Activated T-cell treated with anti-CD3 and anti-CD28 coated beads, Interleukin-2, amount 50 U/mL, for 4 hours (primary cell): ENCODE measurements around the gene FAM3D. TPM values are rescaled to one million over a fixed set of nuclear protein-coding genes. Genes with fewer than 3 reads are reported as not detected.

Experiments
- ATAC-seq, 2 donors: fragments of 200-7000 bp; cut with Tn5 transposase; one replicate each; pipeline ENCODE4 v1.10.0; 2021
- DNase-seq: peaks from one replicate; pipeline ENCODE4 v3.0.0-alpha.2; 2020
- H3K27me3 Mint-ChIP-seq: one replicate; pipeline ENCODE4 v1.8.0; 2021; ENCODE audit warnings: low read depth, mixed read lengths
- H3K36me3 Mint-ChIP-seq: one replicate; pipeline ENCODE4 v1.8.0; 2022; ENCODE audit warnings: mixed read lengths; ENCODE audit not compliant: insufficient read depth
- H3K4me1 Mint-ChIP-seq: one replicate; pipeline ENCODE4 v1.8.0; 2021; ENCODE audit warnings: low read depth, mixed read lengths
- H3K4me3 Mint-ChIP-seq: one replicate; pipeline ENCODE4 v1.8.0; 2021; ENCODE audit warnings: mild to moderate bottlenecking, moderate library complexity, mixed read lengths
- H3K9me3 Mint-ChIP-seq: one replicate; pipeline ENCODE4 v1.8.0; 2021; ENCODE audit warnings: mixed read lengths
- total RNA-seq, 3 donors: library from RNA; stranded (reverse); gene quantifications; one replicate each; pipeline ENCODE4 v1.2.1, GENCODE V29; 2021

Gene FAM3D
- total RNA-seq, 3 donors from 2014 or later = not detected

- no peaks in the 10 kb centered on the region for H3K4me1 Mint-ChIP-seq
- H3K36me3 Mint-ChIP-seq = no peaks in the 10 kb centered on the region
- H3K27me3 Mint-ChIP-seq = no peaks in the 10 kb centered on the region
- H3K9me3 Mint-ChIP-seq = no peaks in the 10 kb centered on the region
- no peak for ATAC-seq
- no peak for DNase-seq
- no peak overlapping the region for H3K4me3 Mint-ChIP-seq
Observed at GRCh38 chr3:58621086-58621830, 45.3 kb downstream of the FAM3D start.

GRCh38 chr3:58620421-58620820, 46.2 kb downstream of the FAM3D start:
- no peak for DNase-seq
- H3K9me3 Mint-ChIP-seq = no peaks in the 10 kb centered on the region
- H3K4me1 Mint-ChIP-seq = no peaks in the 10 kb centered on the region
- ATAC-seq = no peak
- H3K27me3 Mint-ChIP-seq = no peaks in the 10 kb centered on the region
- no peaks in the 10 kb centered on the region for H3K36me3 Mint-ChIP-seq
- no peak overlapping the region for H3K4me3 Mint-ChIP-seq

GRCh38 chr3:58617338-58617761, 49.2 kb downstream of the FAM3D start:
- DNase-seq (no peak), ATAC-seq (no peak)
- Mint-ChIP-seq H3K27me3 (no peaks in the 10 kb centered on the region), H3K36me3 (no peaks in the 10 kb centered on the region), H3K9me3 (no peaks in the 10 kb centered on the region), H3K4me1 (no peaks in the 10 kb centered on the region), H3K4me3 (no peak overlapping the region)

- no peaks in the 10 kb centered on the region for H3K36me3 Mint-ChIP-seq
- ATAC-seq = no peak
- no peak overlapping the region for H3K4me3 Mint-ChIP-seq
- DNase-seq = no peak
- no peaks in the 10 kb centered on the region for H3K4me1 Mint-ChIP-seq
- H3K9me3 Mint-ChIP-seq = no peaks in the 10 kb centered on the region
- H3K27me3 Mint-ChIP-seq = peaks cover 4% of the 10 kb centered on the region
Observed at GRCh38 chr3:58613236-58614132, 53.1 kb downstream of the FAM3D start.

DNA sequence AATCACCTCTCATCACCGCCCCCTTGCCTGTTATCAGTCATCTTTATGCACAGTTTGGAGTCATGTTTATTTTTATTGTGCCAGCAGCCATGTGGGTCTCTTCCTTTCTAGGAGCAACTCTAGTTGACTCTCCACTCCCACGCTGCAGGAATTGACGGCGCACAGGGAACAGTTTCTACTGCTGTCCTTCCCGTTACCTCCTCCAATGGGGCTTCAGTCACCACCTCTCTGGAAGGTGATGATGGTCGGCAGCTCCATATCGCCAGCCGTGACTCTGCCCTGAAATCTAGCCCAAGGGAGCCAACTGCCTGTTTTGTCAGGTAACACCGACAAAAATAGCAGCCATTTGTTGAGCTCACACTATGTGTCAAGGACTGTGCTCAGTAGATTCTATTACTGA, 53.7 kb downstream of the FAM3D start:
- Mint-ChIP-seq H3K27me3 (peaks cover 9% of the 10 kb centered on the region), H3K36me3 (no peaks in the 10 kb centered on the region), H3K4me1 (no peaks in the 10 kb centered on the region), H3K9me3 (no peaks in the 10 kb centered on the region), H3K4me3 (no peak overlapping the region)
- DNase-seq (no peak), ATAC-seq (no peak)

- no peak for ATAC-seq
Observed at GRCh38 chr3:58609990-58610389, 56.6 kb downstream of the FAM3D start.

DNA sequence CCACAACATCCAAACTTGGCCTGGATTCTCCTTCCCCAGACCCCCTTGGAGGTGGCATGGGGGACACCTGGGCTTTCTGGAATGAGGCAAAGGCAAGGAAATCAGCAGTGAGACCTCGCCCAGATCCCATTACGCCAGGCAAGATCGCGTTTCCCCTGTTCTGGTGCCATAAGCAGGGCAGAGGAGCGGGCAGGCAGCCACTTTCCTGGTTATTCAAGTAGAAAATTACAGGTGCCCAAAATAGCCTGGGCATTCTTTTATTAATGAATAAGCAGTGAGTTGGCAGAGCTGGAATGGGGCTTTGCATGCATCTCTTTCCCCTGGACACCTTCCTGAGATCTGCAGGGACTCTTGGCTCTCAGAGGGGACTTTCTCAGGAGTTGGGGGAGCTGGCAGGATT, 57.9 kb downstream of the FAM3D start:
- no peaks in the 10 kb centered on the region for H3K36me3 Mint-ChIP-seq
- ATAC-seq (no peak), DNase-seq (no peak)
- no peaks in the 10 kb centered on the region for H3K4me1 Mint-ChIP-seq
- no peak overlapping the region for H3K4me3 Mint-ChIP-seq
- peaks cover 21% of the 10 kb centered on the region for H3K27me3 Mint-ChIP-seq
- H3K9me3 Mint-ChIP-seq = no peaks in the 10 kb centered on the region

More at GRCh38 chr3:58609990-58610389, 56.6 kb downstream of the FAM3D start:
- no peaks in the 10 kb centered on the region for H3K4me1 Mint-ChIP-seq
- no peak overlapping the region for H3K4me3 Mint-ChIP-seq
- peaks cover 16% of the 10 kb centered on the region for H3K27me3 Mint-ChIP-seq
- H3K9me3 Mint-ChIP-seq = no peaks in the 10 kb centered on the region
- DNase-seq = no peak
- no peaks in the 10 kb centered on the region for H3K36me3 Mint-ChIP-seq

DNA sequence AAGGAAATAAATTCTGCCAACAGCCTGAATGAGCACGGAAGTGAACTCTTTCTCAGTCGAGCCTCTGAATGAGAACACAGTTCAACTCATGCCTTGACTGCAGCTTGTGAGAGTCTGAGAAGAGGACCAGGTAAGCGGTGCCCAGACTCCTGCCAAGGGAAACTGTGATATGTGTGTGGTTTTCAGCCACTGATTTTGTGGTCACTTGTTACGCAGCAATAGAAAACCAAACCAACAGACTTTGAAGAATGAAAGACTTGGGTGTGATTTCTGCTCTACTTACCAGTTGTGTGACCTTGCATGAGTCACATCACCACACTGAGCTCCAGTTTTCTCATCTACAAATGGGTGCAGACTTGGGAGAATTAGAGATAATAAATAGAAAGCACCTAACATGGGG, 58.8 kb downstream of the FAM3D start:
- DNase-seq (no peak), ATAC-seq (no peak)
- Mint-ChIP-seq H3K27me3 (peaks cover 23% of the 10 kb centered on the region), H3K4me1 (no peaks in the 10 kb centered on the region), H3K36me3 (no peaks in the 10 kb centered on the region), H3K4me3 (no peak overlapping the region), H3K9me3 (no peaks in the 10 kb centered on the region)

GRCh38 chr3:58606693-58607092, 59.9 kb downstream of the FAM3D start:
- Mint-ChIP-seq H3K27me3 (peaks cover 25% of the 10 kb centered on the region), H3K36me3 (no peaks in the 10 kb centered on the region), H3K4me1 (no peaks in the 10 kb centered on the region), H3K4me3 (no peak overlapping the region), H3K9me3 (no peaks in the 10 kb centered on the region)
- DNase-seq = no peak
- ATAC-seq = no peak

GRCh38 chr3:58604031-58604430, 62.5 kb downstream of the FAM3D start:
- no peaks in the 10 kb centered on the region for H3K4me1 Mint-ChIP-seq

DNA sequence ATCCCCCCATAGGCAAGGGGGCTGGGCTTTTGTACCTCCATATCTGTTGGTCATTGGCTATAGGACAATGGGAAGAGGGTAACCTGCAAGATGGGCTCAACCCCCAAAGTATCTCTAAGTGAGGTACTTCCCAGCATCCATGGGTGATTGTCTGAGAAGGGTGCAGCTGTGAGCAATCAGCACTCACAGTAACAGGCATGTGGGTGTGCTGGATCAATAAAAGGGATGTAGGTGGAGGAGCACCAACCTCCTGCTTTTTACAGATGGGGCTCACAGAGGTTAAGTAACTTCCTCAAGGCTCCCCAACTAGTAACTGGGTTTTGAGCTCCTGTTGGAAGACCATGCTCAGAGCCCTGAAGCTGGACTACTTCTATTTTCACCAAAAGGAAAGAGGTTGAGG, 63.0 kb downstream of the FAM3D start:
- no peaks in the 10 kb centered on the region for H3K9me3 Mint-ChIP-seq
- no peak for ATAC-seq
- H3K4me3 Mint-ChIP-seq = no peak overlapping the region
- H3K27me3 Mint-ChIP-seq = peaks cover 28% of the 10 kb centered on the region
- no peaks in the 10 kb centered on the region for H3K36me3 Mint-ChIP-seq
- H3K4me1 Mint-ChIP-seq = no peaks in the 10 kb centered on the region
- no peak for DNase-seq

More at GRCh38 chr3:58604031-58604430, 62.5 kb downstream of the FAM3D start:
- DNase-seq (no peak), ATAC-seq (no peak)
- no peak overlapping the region for H3K4me3 Mint-ChIP-seq
- H3K9me3 Mint-ChIP-seq = no peaks in the 10 kb centered on the region
- peaks cover 28% of the 10 kb centered on the region for H3K27me3 Mint-ChIP-seq
- H3K36me3 Mint-ChIP-seq = no peaks in the 10 kb centered on the region

DNA sequence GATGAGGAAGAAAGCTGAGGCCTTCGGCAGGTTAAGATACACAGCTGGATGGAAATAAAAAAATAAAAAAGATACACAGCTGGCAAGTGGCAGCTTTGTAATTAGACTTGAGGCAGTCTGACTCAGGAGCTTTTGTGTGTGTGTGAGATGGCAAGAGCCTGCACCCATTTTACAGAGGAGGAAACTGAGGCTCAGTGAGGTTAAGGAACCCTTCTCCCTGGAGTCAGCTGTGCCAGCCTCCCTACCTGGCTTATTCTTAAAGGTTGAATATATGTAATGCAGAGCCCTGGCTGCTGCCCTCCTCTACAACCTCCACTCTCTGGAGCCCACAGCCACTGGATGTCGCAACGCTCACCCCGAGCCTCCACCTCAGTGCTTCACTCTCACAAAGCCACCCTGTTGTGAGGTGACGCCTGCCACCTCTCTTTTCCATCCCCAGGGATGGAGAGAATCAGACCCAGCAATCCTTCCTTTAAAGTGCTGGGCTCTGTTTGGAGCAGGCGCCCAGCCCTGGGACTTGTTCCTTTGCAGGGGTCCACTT, 68.7 kb downstream of the FAM3D start:
- no peaks in the 10 kb centered on the region for H3K36me3 Mint-ChIP-seq
- DNase-seq (no peak), ATAC-seq (no peak)
- H3K27me3 Mint-ChIP-seq = peaks cover 9% of the 10 kb centered on the region
- H3K4me1 Mint-ChIP-seq = no peaks in the 10 kb centered on the region
- no peak overlapping the region for H3K4me3 Mint-ChIP-seq
- no peaks in the 10 kb centered on the region for H3K9me3 Mint-ChIP-seq

- Mint-ChIP-seq H3K4me3 (no peak overlapping the region), H3K9me3 (no peaks in the 10 kb centered on the region), H3K27me3 (peaks cover 9% of the 10 kb centered on the region), H3K36me3 (no peaks in the 10 kb centered on the region), H3K4me1 (no peaks in the 10 kb centered on the region)
- no peak for ATAC-seq
- DNase-seq = no peak
Observed at GRCh38 chr3:58596834-58597518, 69.6 kb downstream of the FAM3D start.

DNA sequence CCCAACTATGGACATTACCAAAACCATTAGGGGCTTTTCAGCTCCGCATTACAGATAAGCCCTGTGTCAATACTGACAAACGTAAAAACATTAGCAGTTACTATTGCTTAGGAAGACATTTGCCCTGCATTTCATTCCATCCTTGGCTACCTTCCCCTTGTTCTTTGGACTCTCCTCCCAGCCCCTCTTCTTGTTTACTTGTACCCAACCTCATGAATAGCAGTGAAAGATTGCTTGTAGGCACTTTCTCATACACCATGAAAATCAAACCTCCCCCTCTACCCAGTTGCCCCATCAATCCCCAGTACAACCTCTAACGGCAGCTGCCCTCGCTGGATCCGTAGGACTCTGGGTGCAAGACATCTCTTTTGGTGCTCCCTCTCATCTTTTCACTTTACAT, 72.5 kb downstream of the FAM3D start:
- no peak overlapping the region for H3K4me3 Mint-ChIP-seq
- ATAC-seq (no peak), DNase-seq (no peak)
- no peaks in the 10 kb centered on the region for H3K9me3 Mint-ChIP-seq
- H3K36me3 Mint-ChIP-seq = no peaks in the 10 kb centered on the region
- peaks cover 1% of the 10 kb centered on the region for H3K27me3 Mint-ChIP-seq
- H3K4me1 Mint-ChIP-seq = no peaks in the 10 kb centered on the region
